B cell (primary cell): ENCODE results near the gene NRL. TPM values are rescaled to one million over a fixed set of nuclear protein-coding genes. Genes with fewer than 3 reads are reported as not detected.

Experiments used
- ATAC-seq: fragments of 200-7000 bp; cut with Tn5 transposase; one replicate; pipeline ENCODE4 v1.10.0; 2021; ENCODE audit warnings: low read depth, mild to moderate bottlenecking, moderate number of reproducible peaks, moderate library complexity
- CTCF ChIA-PET: fragments of 350-600 bp; sonication (Branson Sonifier 250); formaldehyde crosslinking; loops from one replicate; lab custom pipeline; 2021; ENCODE audit warnings: antibody characterized with exemption, inconsistent platforms; lab: Charles Lee
- POLR2A ChIA-PET: fragments of 350-600 bp; sonication (Branson Sonifier 250); formaldehyde crosslinking; loops from one replicate; lab custom pipeline; 2021; ENCODE audit warnings: antibody characterized with exemption; lab: Charles Lee
- DNase-seq: peaks from one replicate; pipeline ENCODE4 v3.0.0; 2013
- H2AFZ ChIP-seq: 2 replicates; pipeline ENCODE4 v1.6.1; 2012; ENCODE audit warnings: mild to moderate bottlenecking, low read depth, low read length; ENCODE audit not compliant: insufficient read depth, poor library complexity, severe bottlenecking
- H3K27ac ChIP-seq, 2 donors: 1 replicate in 1 of 2; 2 replicates in 1 of 2; pipeline ENCODE4 v1.5.1; 2012 to 2013; ENCODE audit warnings: low read length in 2 of 2, mild to moderate bottlenecking in 2 of 2, moderate library complexity in 1 of 2
- H3K27me3 ChIP-seq, 4 experiments: fragments of 200-600 bp in 1 of 4; sonication (generic) in 1 of 4; replicated peaks in 1 of 4; 1 replicate in 2 of 4; 2 replicates in 2 of 4; pipeline versions ENCODE4 v1.6.1 to v1.7.0; 2013 to 2016; ENCODE audit warnings: low read length in 3 of 4, mild to moderate bottlenecking in 2 of 4, mixed read lengths in 1 of 4, moderate library complexity in 1 of 4; ENCODE audit not compliant: insufficient read depth in 4 of 4, control insufficient read depth in 3 of 4; ENCODE audit errors: control extremely low read depth in 1 of 4
- H3K36me3 ChIP-seq, 2 experiments: replicated peaks in 1 of 2; 1 replicate in 1 of 2; 2 replicates in 1 of 2; pipeline versions ENCODE4 v1.6.1 to v1.7.1; 2013; ENCODE audit warnings: low read length in 1 of 2; ENCODE audit not compliant: insufficient read depth in 2 of 2, control insufficient read depth in 1 of 2; ENCODE audit errors: control extremely low read depth in 1 of 2, extremely low read depth in 1 of 2
- H3K4me1 ChIP-seq, 2 donors: fragments of 200-600 bp in 1 of 2; sonication (generic) in 1 of 2; 1 replicate in 1 of 2; 2 replicates in 1 of 2; pipeline versions ENCODE4 v1.5.1 to v1.6.1; 2013 to 2017; ENCODE audit warnings: low read length in 2 of 2; ENCODE audit not compliant: control insufficient read depth in 2 of 2, insufficient read depth in 2 of 2
- H3K4me2 ChIP-seq: replicated peaks from 2 replicates; pipeline ENCODE3; 2012; ENCODE audit warnings: mild to moderate bottlenecking, low read depth, low read length; ENCODE audit not compliant: poor library complexity, severe bottlenecking
- H3K4me3 ChIP-seq, 5 experiments: fragments of 200-600 bp in 1 of 5; sonication (generic) in 1 of 5; 1 replicate in 3 of 5; 2 replicates in 2 of 5; pipeline versions ENCODE4 v1.5.1 to v1.7.0; 2011 to 2016; ENCODE audit warnings: low read length in 4 of 5, mild to moderate bottlenecking in 4 of 5, low read depth in 2 of 5, control low read depth in 1 of 5, moderate library complexity in 1 of 5; ENCODE audit not compliant: insufficient read depth in 1 of 5; ENCODE audit errors: control extremely low read depth in 1 of 5, extremely low read depth in 1 of 5
- H3K79me2 ChIP-seq: fragments of 200-600 bp; sonication (generic); one replicate; pipeline ENCODE4 v1.6.0; 2016; ENCODE audit warnings: low read length; ENCODE audit not compliant: control insufficient read depth, insufficient read depth
- H3K9ac ChIP-seq: fragments of 200-600 bp; sonication (generic); 2 replicates; pipeline ENCODE4 v1.6.1; 2017; ENCODE audit warnings: mild to moderate bottlenecking, low read length, moderate library complexity
- H3K9me3 ChIP-seq, 3 donors: one replicate each; pipeline versions ENCODE4 v1.6.1 to v1.7.1; 2013; ENCODE audit warnings: low read length in 2 of 3; ENCODE audit not compliant: control insufficient read depth in 2 of 3, insufficient read depth in 1 of 3; ENCODE audit errors: control extremely low read depth in 1 of 3
- H4K20me1 ChIP-seq: 2 replicates; pipeline ENCODE4 v1.6.0; 2012; ENCODE audit warnings: mild to moderate bottlenecking, low read length; ENCODE audit not compliant: insufficient read depth, control insufficient read depth, poor library complexity, severe bottlenecking
- H3K27ac Mint-ChIP-seq: one replicate; pipeline ENCODE4 v1.8.0; 2021; ENCODE audit warnings: mixed read lengths
- H3K27me3 Mint-ChIP-seq: one replicate; pipeline ENCODE4 v1.8.0; 2021; ENCODE audit warnings: mixed read lengths
- H3K4me1 Mint-ChIP-seq: one replicate; pipeline ENCODE4 v1.8.0; 2021; ENCODE audit warnings: mixed read lengths
- H3K4me3 Mint-ChIP-seq: one replicate; pipeline ENCODE4 v1.8.0; 2021; ENCODE audit warnings: mixed read lengths
- H3K9me3 Mint-ChIP-seq: one replicate; pipeline ENCODE4 v1.8.0; 2022; ENCODE audit warnings: mixed read lengths; ENCODE audit not compliant: insufficient read depth
- CTCF ChIP-seq: fragments of 200-600 bp; IDR thresholded peaks from one replicate; pipeline ENCODE4 v1.8.0; 2022; ENCODE audit warnings: antibody characterized with exemption, mild to moderate bottlenecking
- EZH2 ChIP-seq: IDR thresholded peaks from 2 replicates; pipeline ENCODE4 v1.6.1; 2012; ENCODE audit warnings: borderline replicate concordance, low read depth, mild to moderate bottlenecking, moderate library complexity, low read length; ENCODE audit not compliant: insufficient read depth, poor library complexity, severe bottlenecking
- WGBS: methylation state at CpG from one replicate; pipeline ENCODE4 v1.1.5; 2013; ENCODE audit warnings: missing lambda C conversion rate; ENCODE audit not compliant: insufficient coverage; 5-methylcytosine and 5-hydroxymethylcytosine counted together
- intact Hi-C: fragments of 100-400 bp; cut with micrococcal nuclease; formaldehyde crosslinking; loops from one replicate; pipeline ENCODE4 v1.10.0; 2022
- polyA plus RNA-seq: library from polyadenylated mRNA; depleted of rRNA; stranded (reverse); fragments of >200 nt; gene quantifications from 2 replicates; pipeline ENCODE4 v1.2.3, GENCODE V29; 2012
- total RNA-seq, 2 donors: library from RNA; stranded (reverse); fragments of 120-200 nt in 1 of 2; gene quantifications; 1 replicate in 1 of 2; 2 replicates in 1 of 2; pipeline versions ENCODE4 v1.2.3 to v1.2.4, GENCODE V29; 2013 to 2022

NRL gene
- total and polyA plus RNA-seq, 2 donors (not counting 1 experiment from before 2014, with no cell fraction given), result 7.0 to 8.8 TPM

GRCh38 chr14:24147761-24148428 lies 33.1 kb upstream of the NRL start:
- Histone ChIP-seq H3K79me2 (peaks cover 84% of the 10 kb centered on the region), H3K9ac (peak overlapping the region; percentile 83), H3K36me3 (peaks cover 2 to 62% of the 10 kb centered on the region in 2 experiments), H3K27me3 (no peaks in the 10 kb centered on the region), H2AFZ (peak overlapping the region; percentile 83), H3K27ac (peak overlapping the region in 1 of 2 donors; percentile 70), H3K4me2 (peak overlapping the region; percentile 90), H3K4me3 (peak overlapping the region; percentile 42 to 95 (median 92)), H4K20me1 (peaks cover 45% of the 10 kb centered on the region), H3K9me3 (no peaks in the 10 kb centered on the region), H3K4me1 (peaks cover 20 to 33% of the 10 kb centered on the region in 2 donors)
- POLR2A ChIA-PET, result interaction anchor here (1.4 to 4.1 kb wide), 4 partner anchors 11 to 94 kb away, joined by 5 to 43 read pairs (median 24); partner anchors contain the start of genes DCAF11, NRL, PSME1 and TINF2
- DNase-seq (no peak), ATAC-seq (no peak)
- Mint-ChIP-seq H3K9me3 (no peaks in the 10 kb centered on the region), H3K27me3 (no peaks in the 10 kb centered on the region), H3K4me1 (peaks cover 47% of the 10 kb centered on the region), H3K4me3 (peak overlapping the region; percentile 95), H3K27ac (peak overlapping the region; percentile 77)
- TF ChIP-seq EZH2 (no peak), CTCF (no peak)
- CTCF ChIA-PET, result interaction anchor here (1.1 to 6.2 kb wide), 8 partner anchors 13 to 163 kb away, joined by 3 to 62 read pairs (median 5); partner anchors contain the start of genes IRF9 and MDP1
- WGBS, result 12% methylated on average over 27 of the region's 29 CpGs
- intact Hi-C loops, result loop anchor here (1.0 to 10.0 kb wide), 11 partner anchors 13 to 1053 kb away; partner anchors contain the start of genes ACIN1, C14orf119, CHMP4A and DCAF11
